HEK293 (cell line): ENCODE measurements around the gene POLR2H.

Experiments
- BCL11A ChIP-seq: fragments of 450-650 bp; formaldehyde crosslinking; IDR thresholded peaks from 2 replicates; pipeline ENCODE4 v1.5.1; 2016; ENCODE audit warnings: low read depth, missing biosample characterization, missing genetic modification characterization
- GLIS1 ChIP-seq: fragments of 450-650 bp; formaldehyde crosslinking; IDR thresholded peaks from 2 replicates; pipeline ENCODE4 v1.5.1; 2016; ENCODE audit warnings: missing biosample characterization, missing genetic modification characterization
- GLIS2 ChIP-seq: fragments of 450-650 bp; formaldehyde crosslinking; IDR thresholded peaks from 2 replicates; pipeline ENCODE4 v1.5.1; 2016; ENCODE audit warnings: missing biosample characterization, missing genetic modification characterization
- HIC1 ChIP-seq: fragments of 450-650 bp; formaldehyde crosslinking; IDR thresholded peaks from 2 replicates; pipeline ENCODE4 v1.5.1; 2016; ENCODE audit warnings: missing biosample characterization, missing genetic modification characterization
- SETDB1 ChIP-seq: IDR thresholded peaks from one replicate; pipeline ENCODE4 v1.6.1; 2017; ENCODE audit warnings: mild to moderate bottlenecking, low read length, moderate library complexity, mixed read lengths; ENCODE audit not compliant: insufficient read length
- SP7 ChIP-seq: fragments of 450-650 bp; formaldehyde crosslinking; IDR thresholded peaks from 2 replicates; pipeline ENCODE4 v1.5.1; 2016; ENCODE audit warnings: missing biosample characterization, missing genetic modification characterization
- ZBTB10 ChIP-seq: fragments of 450-650 bp; formaldehyde crosslinking; IDR thresholded peaks from 2 replicates; pipeline ENCODE4 v1.5.1; 2016; ENCODE audit warnings: missing biosample characterization, missing genetic modification characterization
- ZBTB17 ChIP-seq: fragments of 450-650 bp; formaldehyde crosslinking; IDR thresholded peaks from 2 replicates; pipeline ENCODE4 v1.5.1; 2016; ENCODE audit warnings: missing biosample characterization, missing genetic modification characterization
- ZBTB20 ChIP-seq: fragments of 450-650 bp; formaldehyde crosslinking; IDR thresholded peaks from 2 replicates; pipeline ENCODE4 v1.5.1; 2016; ENCODE audit warnings: missing biosample characterization, missing genetic modification characterization
- ZBTB48 ChIP-seq: fragments of 450-650 bp; formaldehyde crosslinking; IDR thresholded peaks from 2 replicates; pipeline ENCODE4 v1.5.1; 2016; ENCODE audit warnings: missing biosample characterization, missing genetic modification characterization
- ZEB2 ChIP-seq: fragments of 450-650 bp; formaldehyde crosslinking; IDR thresholded peaks from 2 replicates; pipeline ENCODE4 v1.5.1; 2016; ENCODE audit warnings: missing biosample characterization, missing genetic modification characterization
- ZNF121 ChIP-seq: fragments of 450-650 bp; formaldehyde crosslinking; IDR thresholded peaks from 2 replicates; pipeline ENCODE4 v1.5.1; 2016; ENCODE audit warnings: missing biosample characterization, missing genetic modification characterization
- ZNF140 ChIP-seq: fragments of 450-650 bp; formaldehyde crosslinking; IDR thresholded peaks from 2 replicates; pipeline ENCODE4 v1.5.1; 2016; ENCODE audit warnings: missing biosample characterization, missing genetic modification characterization
- ZNF16 ChIP-seq: fragments of 450-650 bp; formaldehyde crosslinking; IDR thresholded peaks from 2 replicates; pipeline ENCODE4 v1.5.1; 2016; ENCODE audit warnings: low read depth, missing biosample characterization, missing genetic modification characterization
- ZNF169 ChIP-seq: fragments of 450-650 bp; formaldehyde crosslinking; IDR thresholded peaks from 2 replicates; pipeline ENCODE4 v1.5.1; 2016; ENCODE audit warnings: missing biosample characterization, missing genetic modification characterization
- ZNF324 ChIP-seq: fragments of 450-650 bp; formaldehyde crosslinking; IDR thresholded peaks from 2 replicates; pipeline ENCODE4 v1.5.1; 2016; ENCODE audit warnings: missing biosample characterization, missing genetic modification characterization
- ZNF362 ChIP-seq: fragments of 450-650 bp; formaldehyde crosslinking; IDR thresholded peaks from 2 replicates; pipeline ENCODE4 v1.5.1; 2016; ENCODE audit warnings: missing biosample characterization, missing genetic modification characterization
- ZNF398 ChIP-seq: fragments of 450-650 bp; formaldehyde crosslinking; IDR thresholded peaks from 2 replicates; pipeline ENCODE4 v1.5.1; 2017; ENCODE audit warnings: missing biosample characterization, missing genetic modification characterization
- ZNF423 ChIP-seq: fragments of 450-650 bp; formaldehyde crosslinking; IDR thresholded peaks from 2 replicates; pipeline ENCODE4 v1.5.1; 2016; ENCODE audit warnings: missing biosample characterization, missing genetic modification characterization
- ZNF501 ChIP-seq: fragments of 450-650 bp; formaldehyde crosslinking; IDR thresholded peaks from 2 replicates; pipeline ENCODE4 v1.5.1; 2016; ENCODE audit warnings: missing biosample characterization, missing genetic modification characterization
- ZNF513 ChIP-seq: fragments of 450-650 bp; IDR thresholded peaks from 2 replicates; pipeline ENCODE4 v1.5.1; 2018; ENCODE audit warnings: missing biosample characterization, missing genetic modification characterization
- ZNF580 ChIP-seq: fragments of 450-650 bp; formaldehyde crosslinking; IDR thresholded peaks from 2 replicates; pipeline ENCODE4 v1.5.1; 2016; ENCODE audit warnings: missing biosample characterization, missing genetic modification characterization
- ZNF585B ChIP-seq: fragments of 450-650 bp; formaldehyde crosslinking; IDR thresholded peaks from 2 replicates; pipeline ENCODE4 v1.5.1; 2016; ENCODE audit warnings: missing biosample characterization, missing genetic modification characterization
- ZNF610 ChIP-seq: fragments of 450-650 bp; formaldehyde crosslinking; IDR thresholded peaks from 2 replicates; pipeline ENCODE4 v1.5.1; 2016; ENCODE audit warnings: missing biosample characterization, missing genetic modification characterization, borderline replicate concordance
- ZNF621 ChIP-seq: fragments of 450-650 bp; formaldehyde crosslinking; IDR thresholded peaks from 2 replicates; pipeline ENCODE4 v1.5.1; 2017; ENCODE audit warnings: missing biosample characterization, missing genetic modification characterization
- ZNF660 ChIP-seq: fragments of 450-650 bp; IDR thresholded peaks from 2 replicates; pipeline ENCODE4 v1.5.1; 2018; ENCODE audit warnings: missing biosample characterization, mild to moderate bottlenecking, missing genetic modification characterization
- ZNF692 ChIP-seq: fragments of 450-650 bp; formaldehyde crosslinking; IDR thresholded peaks from 2 replicates; pipeline ENCODE4 v1.5.1; 2016; ENCODE audit warnings: missing biosample characterization, missing genetic modification characterization
- ZNF701 ChIP-seq: fragments of 450-650 bp; formaldehyde crosslinking; IDR thresholded peaks from 2 replicates; pipeline ENCODE4 v1.5.1; 2016; ENCODE audit warnings: missing biosample characterization, missing genetic modification characterization
- ZNF791 ChIP-seq: fragments of 450-650 bp; formaldehyde crosslinking; IDR thresholded peaks from 2 replicates; pipeline ENCODE4 v1.5.1; 2016; ENCODE audit warnings: missing biosample characterization, missing genetic modification characterization
- ZSCAN23 ChIP-seq: fragments of 450-650 bp; formaldehyde crosslinking; IDR thresholded peaks from 2 replicates; pipeline ENCODE4 v1.5.1; 2016; ENCODE audit warnings: missing biosample characterization, missing genetic modification characterization

Gene POLR2H

GRCh38 chr3:184417619-184418327, 56.3 kb downstream of the POLR2H start (continued):
- TF ChIP-seq ZNF140 (tag by site-specific recombination) (no peak), ZNF121 (tag by site-specific recombination) (peak; percentile 88), GLIS2 (tag by site-specific recombination) (peak; percentile 73), ZNF621 (tag by site-specific recombination) (no peak), ZBTB10 (tag by site-specific recombination) (peak; percentile 94), ZNF585B (tag by site-specific recombination) (no peak), ZNF169 (tag by site-specific recombination) (no peak), SETDB1 (no peak), ZBTB17 (tag by site-specific recombination) (peak; percentile 42; the same call in 1 of the 2 replicates), ZNF324 (tag by site-specific recombination) (no peak), ZNF701 (tag by site-specific recombination) (no peak), ZNF16 (no peak), ZNF362 (tag by site-specific recombination) (peak; percentile 78; the same call in 1 of the 2 replicates), ZNF398 (no peak), ZNF660 (tag by site-specific recombination) (0 out of 2 replicates have a peak, but pooled peaks have one; percentile 17), ZEB2 (tag by site-specific recombination) (no peak), SP7 (no peak), ZNF513 (tag by site-specific recombination) (no peak), ZNF580 (tag by site-specific recombination) (peak; percentile 76; the same call in 1 of the 2 replicates), ZNF423 (tag by site-specific recombination) (peak; percentile 78), ZNF501 (no peak), ZBTB20 (no peak), ZNF610 (no peak), ZNF791 (tag by site-specific recombination) (no peak), HIC1 (tag by site-specific recombination) (peak; percentile 92), ZSCAN23 (tag by site-specific recombination) (no peak), ZNF692 (no peak), BCL11A (tag by site-specific recombination) (no peak), ZBTB48 (tag by site-specific recombination) (no peak), GLIS1 (tag by site-specific recombination) (peak; percentile 40; the same call in 1 of the 2 replicates)
